DOHH2 (cell line): ENCODE measurements around the gene GSG1.

Source experiments
- EZH2phosphoT487 ChIP-seq: fragments of 200-600 bp; sonication (generic); IDR thresholded peaks from 2 replicates; pipeline ENCODE4 v1.6.1; 2017; ENCODE audit warnings: borderline replicate concordance, mild to moderate bottlenecking, antibody characterized with exemption, low read length, moderate library complexity, mixed read lengths
- TF ChIP-seq, protein P1 (sequence below): fragments of 200-600 bp; sonication (generic); IDR thresholded peaks from one replicate; pipeline ENCODE4 v1.5.1; 2014; ENCODE audit warnings: antibody characterized with exemption, mild to moderate bottlenecking, low read depth, low read length; ENCODE audit not compliant: poor library complexity, severe bottlenecking

DNA sequence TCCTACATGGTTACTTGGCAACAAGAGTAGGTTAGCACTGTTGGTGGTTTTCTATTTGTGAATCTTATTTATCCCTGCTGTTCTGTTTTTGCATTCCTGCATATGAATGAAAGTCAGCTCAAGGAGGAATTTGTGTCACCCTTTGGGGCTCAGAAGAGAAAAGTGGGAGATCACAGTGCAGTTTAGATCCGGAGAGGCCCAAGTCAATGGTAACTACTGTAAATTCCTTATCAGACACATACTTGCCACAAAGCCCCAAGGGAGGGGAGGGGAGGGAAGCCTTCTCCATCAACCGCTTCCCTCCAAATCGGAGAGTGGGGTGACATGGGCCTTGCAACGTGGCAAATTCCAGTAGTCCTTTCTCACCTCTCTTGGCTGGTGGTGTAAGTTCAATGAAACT lies 15.0 kb downstream of the GSG1 start:
- TF ChIP-seq, protein P1, sequence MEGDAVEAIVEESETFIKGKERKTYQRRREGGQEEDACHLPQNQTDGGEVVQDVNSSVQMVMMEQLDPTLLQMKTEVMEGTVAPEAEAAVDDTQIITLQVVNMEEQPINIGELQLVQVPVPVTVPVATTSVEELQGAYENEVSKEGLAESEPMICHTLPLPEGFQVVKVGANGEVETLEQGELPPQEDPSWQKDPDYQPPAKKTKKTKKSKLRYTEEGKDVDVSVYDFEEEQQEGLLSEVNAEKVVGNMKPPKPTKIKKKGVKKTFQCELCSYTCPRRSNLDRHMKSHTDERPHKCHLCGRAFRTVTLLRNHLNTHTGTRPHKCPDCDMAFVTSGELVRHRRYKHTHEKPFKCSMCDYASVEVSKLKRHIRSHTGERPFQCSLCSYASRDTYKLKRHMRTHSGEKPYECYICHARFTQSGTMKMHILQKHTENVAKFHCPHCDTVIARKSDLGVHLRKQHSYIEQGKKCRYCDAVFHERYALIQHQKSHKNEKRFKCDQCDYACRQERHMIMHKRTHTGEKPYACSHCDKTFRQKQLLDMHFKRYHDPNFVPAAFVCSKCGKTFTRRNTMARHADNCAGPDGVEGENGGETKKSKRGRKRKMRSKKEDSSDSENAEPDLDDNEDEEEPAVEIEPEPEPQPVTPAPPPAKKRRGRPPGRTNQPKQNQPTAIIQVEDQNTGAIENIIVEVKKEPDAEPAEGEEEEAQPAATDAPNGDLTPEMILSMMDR = no peak
- TF ChIP-seq EZH2phosphoT487 = no peak
